Suprapubic skin (tissue), 4 donors: ENCODE measurements around the gene THOC5.

Experiments
- EP300 ChIP-seq: sonication (generic); formaldehyde crosslinking; IDR thresholded peaks from one replicate; pipeline ENCODE4 v1.6.1; 2017; ENCODE audit warnings: antibody characterized with exemption
- POLR2A ChIP-seq, 2 donors: fragments of 450-650 bp; IDR thresholded peaks; one replicate each; pipeline ENCODE4 v1.6.1; 2017; ENCODE audit warnings: antibody characterized with exemption in 2 of 2, mild to moderate bottlenecking in 2 of 2, moderate library complexity in 2 of 2
- POLR2AphosphoS5 ChIP-seq, 3 donors: sonication (generic); formaldehyde crosslinking; IDR thresholded peaks; one replicate each; pipeline ENCODE4 v1.6.1; 2017; ENCODE audit warnings: antibody characterized with exemption in 3 of 3
- TF ChIP-seq, protein P1 (sequence below), 2 donors: fragments of 200-600 bp in 1 of 2; fragments of 450-650 bp in 1 of 2; sonication (generic) in 1 of 2; IDR thresholded peaks; one replicate each; pipeline ENCODE4 v1.5.1; 2016 to 2019; ENCODE audit warnings: antibody characterized with exemption in 2 of 2, mild to moderate bottlenecking in 1 of 2, moderate library complexity in 1 of 2

DNA sequence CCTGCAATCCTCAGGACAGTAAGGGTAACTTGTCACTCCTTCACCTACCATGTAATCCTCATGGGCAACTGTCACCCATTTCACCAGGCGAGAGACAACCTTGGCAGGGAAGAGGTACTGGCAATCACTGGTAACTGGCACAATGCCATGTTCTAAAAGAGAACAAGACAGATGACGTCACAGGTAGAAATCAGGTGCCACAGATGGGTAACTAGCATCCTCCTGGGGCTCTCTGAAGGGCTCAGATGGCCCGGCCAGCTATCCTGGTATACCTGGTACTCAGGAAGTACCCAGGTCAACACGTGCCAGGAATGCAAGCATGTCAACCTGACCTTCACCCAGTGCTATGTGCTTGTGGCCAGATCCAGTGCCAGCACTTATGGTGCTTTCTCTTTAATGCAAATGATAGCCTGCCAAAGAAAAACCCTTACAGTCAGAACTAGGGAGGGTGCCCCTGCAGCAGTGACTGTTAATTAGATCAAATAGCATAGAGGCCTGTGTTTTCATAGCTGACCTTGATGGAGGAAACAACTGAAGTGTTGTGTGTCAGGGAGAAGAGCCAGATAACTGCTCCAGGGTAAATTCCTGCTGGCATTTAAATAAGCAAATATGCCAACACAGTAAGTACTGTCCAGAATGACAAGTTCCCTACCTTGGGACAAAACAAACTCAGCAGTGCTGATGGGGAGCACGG, 36.2 kb downstream of the THOC5 start:
- TF ChIP-seq, protein P1, sequence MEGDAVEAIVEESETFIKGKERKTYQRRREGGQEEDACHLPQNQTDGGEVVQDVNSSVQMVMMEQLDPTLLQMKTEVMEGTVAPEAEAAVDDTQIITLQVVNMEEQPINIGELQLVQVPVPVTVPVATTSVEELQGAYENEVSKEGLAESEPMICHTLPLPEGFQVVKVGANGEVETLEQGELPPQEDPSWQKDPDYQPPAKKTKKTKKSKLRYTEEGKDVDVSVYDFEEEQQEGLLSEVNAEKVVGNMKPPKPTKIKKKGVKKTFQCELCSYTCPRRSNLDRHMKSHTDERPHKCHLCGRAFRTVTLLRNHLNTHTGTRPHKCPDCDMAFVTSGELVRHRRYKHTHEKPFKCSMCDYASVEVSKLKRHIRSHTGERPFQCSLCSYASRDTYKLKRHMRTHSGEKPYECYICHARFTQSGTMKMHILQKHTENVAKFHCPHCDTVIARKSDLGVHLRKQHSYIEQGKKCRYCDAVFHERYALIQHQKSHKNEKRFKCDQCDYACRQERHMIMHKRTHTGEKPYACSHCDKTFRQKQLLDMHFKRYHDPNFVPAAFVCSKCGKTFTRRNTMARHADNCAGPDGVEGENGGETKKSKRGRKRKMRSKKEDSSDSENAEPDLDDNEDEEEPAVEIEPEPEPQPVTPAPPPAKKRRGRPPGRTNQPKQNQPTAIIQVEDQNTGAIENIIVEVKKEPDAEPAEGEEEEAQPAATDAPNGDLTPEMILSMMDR (IDR thresholded peaks at IDR 0.05), result no peak
- TF ChIP-seq POLR2A (IDR thresholded peaks at IDR 0.05) (no peak), EP300 (no peak), POLR2AphosphoS5 (IDR thresholded peaks at IDR 0.05) (no peak)
